ENCODE results near the gene COQ4.

The COQ4 gene

GRCh38 chr9:128382261-128382660 lies 59.6 kb downstream of the COQ4 start:
- DNase-seq: no peak

GRCh38 chr9:128383007-128383753 lies 60.5 kb downstream of the COQ4 start:
- no peak for DNase-seq
